ENCODE data around the gene FAM53B.
A peak's percentile ranks its signal among the peaks of the same experiment; 100 is the strongest.
"Not testable (repeated sequence)": the region's sequence is repeated elsewhere in the genome, so short reads cannot be mapped to it uniquely, and the experiment has no call there.

Gene FAM53B

GRCh38 chr10:124595143-124595883 lies 148.9 kb downstream of the FAM53B start:
- no peak overlapping the region for H3K27ac ChIP-seq
- DNase-seq (ENCODE audit: low read depth, low spot score), result no peak

GRCh38 chr10:124594240-124594639 lies 149.9 kb downstream of the FAM53B start:
- H3K27ac ChIP-seq, result no peak overlapping the region
- no peak for DNase-seq (ENCODE audit: low read depth, low spot score)

DNA sequence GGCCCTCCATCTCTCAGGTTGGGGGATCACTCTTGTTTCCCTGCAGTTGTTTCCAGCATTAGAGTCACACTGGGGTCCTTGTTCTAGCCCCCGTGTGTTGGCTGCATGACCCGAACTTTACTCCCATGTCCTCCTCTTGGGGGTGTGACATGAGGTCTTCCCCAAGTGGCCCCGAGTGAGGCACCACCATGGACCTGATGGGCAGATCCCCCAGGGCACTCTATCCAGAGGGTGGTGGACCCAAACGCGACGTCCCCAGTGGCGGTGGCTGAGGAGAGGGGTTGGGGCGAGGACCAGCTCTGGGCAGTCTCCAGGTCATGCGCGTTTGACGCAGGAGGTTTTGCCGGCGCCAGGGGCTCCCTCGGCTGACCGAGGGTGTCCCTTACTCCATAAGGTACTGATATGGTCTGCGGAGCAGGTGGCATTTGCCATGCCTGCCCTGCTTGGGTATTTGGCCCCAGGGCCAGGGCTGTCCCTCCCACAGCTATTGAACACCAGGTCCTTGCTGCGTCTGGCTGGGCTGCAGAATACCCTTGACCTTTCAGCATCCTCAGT lies 150.7 kb downstream of the FAM53B start:
- H3K27ac ChIP-seq, result no peak overlapping the region
- no peak for DNase-seq (ENCODE audit: low read depth, low spot score)

- DNase-seq (ENCODE audit: low read depth, low spot score), result no peak
- H3K27ac ChIP-seq, result no peak overlapping the region
These were observed 151.3 kb downstream of the FAM53B start for GRCh38 chr10:124592736-124593430.

GRCh38 chr10:124592101-124592500 lies 152.1 kb downstream of the FAM53B start:
- no peak overlapping the region for H3K27ac ChIP-seq
- no peak for DNase-seq (ENCODE audit: low read depth, low spot score)

- DNase-seq (ENCODE audit: low read depth, low spot score), result no peak
- no peak overlapping the region for H3K27ac ChIP-seq
These were observed 153.1 kb downstream of the FAM53B start for GRCh38 chr10:124591123-124591495.

GRCh38 chr10:124590216-124591122 lies 153.7 kb downstream of the FAM53B start:
- DNase-seq (ENCODE audit: low read depth, low spot score), result no peak
- H3K27ac ChIP-seq, result no peak overlapping the region

- DNase-seq (ENCODE audit: low read depth, low spot score), result no peak
- no peak overlapping the region for H3K27ac ChIP-seq
These were observed 154.6 kb downstream of the FAM53B start for GRCh38 chr10:124589491-124590041.

- DNase-seq (ENCODE audit: low read depth, low spot score), result peak; percentile 18
- H3K27ac ChIP-seq, result no peak overlapping the region
These were observed 155.3 kb downstream of the FAM53B start for GRCh38 chr10:124588736-124589490.

DNA sequence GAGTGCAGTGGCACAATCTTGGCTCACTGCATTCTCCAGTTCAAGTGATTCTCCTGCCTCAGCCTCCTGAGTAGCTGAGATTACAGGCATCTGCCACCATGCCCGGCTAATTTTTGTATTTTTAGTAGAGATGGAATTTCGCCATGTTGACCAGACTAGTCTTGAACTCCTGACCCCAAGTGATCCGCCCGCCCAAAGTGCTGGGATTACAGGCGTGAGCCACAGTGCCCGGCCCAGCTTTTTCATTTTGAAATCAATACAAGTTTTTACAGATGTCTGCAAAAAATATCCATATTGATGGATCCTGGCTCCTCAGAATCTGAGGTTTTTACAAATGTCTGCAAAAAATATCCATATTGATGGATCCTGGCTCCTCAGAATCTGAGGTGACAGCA lies 155.8 kb downstream of the FAM53B start:
- DNase-seq (ENCODE audit: low read depth, low spot score); H3K27ac ChIP-seq: not testable (repeated sequence)

DNA sequence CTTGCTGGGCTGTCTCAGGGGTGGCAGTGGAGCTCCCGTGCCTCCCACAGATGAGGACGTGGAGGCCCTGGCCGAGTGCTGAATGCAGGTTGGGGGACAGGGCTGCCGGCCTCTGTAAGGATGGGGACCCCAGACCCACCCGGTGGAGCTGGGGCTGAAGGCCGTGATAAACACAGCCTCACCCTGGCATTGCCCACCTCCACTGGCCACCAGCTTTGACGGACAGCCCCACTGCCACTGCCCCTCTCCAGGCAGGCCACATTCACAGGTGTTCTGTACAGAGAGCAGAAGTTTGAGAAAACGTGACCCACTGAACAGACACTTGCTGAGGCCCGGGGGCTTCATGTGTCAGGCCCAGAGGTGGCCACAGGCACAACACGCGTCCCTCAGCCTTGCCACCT lies 156.4 kb downstream of the FAM53B start:
- H3K27ac ChIP-seq, result no peak overlapping the region
- no peak for DNase-seq (ENCODE audit: low read depth, low spot score)

DNA sequence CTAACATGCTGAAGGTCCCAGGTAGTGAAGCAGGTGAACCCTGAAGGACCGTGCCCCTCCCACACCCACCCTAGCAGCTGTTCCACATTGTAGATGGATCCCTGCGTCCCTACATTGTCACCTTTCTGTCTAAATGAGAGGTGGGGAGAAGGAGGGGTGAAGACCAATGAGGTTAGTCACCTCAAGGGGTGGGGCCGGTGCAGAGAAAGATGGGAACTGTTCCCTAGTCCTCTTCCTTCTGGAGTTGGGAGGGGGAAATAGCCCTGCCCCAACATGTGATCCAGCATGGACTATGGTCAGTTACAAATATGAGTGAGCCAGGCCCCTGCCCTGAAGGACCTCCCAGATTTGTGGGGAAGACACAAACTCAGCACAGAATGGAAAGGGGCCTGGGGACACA lies 158.0 kb downstream of the FAM53B start:
- no peak overlapping the region for H3K27ac ChIP-seq

GRCh38 chr10:124579011-124579399 lies 165.2 kb downstream of the FAM53B start:
- H3K27ac ChIP-seq, result no peak overlapping the region
- peak; percentile 18 for DNase-seq (ENCODE audit: low read depth, low spot score)

More for the DNA sequence above, 158.0 kb downstream of the FAM53B start:
- no peak for DNase-seq (ENCODE audit: low read depth, low spot score)

DNA sequence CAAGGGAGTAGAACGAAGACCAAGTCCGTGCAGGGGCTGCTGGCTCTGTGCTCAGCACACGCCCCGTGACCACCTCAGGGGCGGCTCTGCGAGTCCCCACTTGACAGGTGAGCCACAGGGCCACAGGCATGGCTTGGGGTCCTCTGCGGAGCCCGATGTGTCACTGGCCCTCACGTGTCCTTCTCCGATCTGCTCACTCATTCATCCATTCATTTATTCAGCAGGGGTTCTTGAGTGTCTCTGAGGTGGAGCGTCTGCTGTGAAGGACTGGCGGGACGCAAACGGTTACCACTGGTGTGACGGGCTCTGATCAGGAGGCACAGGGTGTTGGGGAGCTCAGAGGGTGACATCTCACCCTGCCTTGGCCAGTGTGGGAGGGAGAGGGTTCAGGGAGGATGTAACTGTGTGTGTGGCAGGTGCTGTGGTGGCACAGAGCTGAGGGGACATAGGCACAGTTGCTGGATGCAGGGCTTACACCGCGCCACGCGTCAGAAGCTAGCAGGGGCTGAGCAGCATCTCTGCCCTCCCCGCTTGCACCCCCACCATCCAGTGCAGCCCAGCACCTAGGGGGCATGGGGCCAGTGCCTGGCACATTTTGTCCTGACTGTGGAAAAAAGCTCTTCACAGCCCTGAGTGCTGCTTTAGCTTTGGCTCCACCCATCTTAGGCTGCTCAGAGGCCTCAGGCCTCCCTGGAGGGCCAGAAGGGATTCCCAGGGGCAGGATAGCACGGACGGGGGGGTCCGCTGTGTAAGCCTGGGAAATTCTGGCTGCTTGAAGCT lies 165.8 kb downstream of the FAM53B start:
- DNase-seq (ENCODE audit: low read depth, low spot score), result no peak
- no peak overlapping the region for H3K27ac ChIP-seq

DNA sequence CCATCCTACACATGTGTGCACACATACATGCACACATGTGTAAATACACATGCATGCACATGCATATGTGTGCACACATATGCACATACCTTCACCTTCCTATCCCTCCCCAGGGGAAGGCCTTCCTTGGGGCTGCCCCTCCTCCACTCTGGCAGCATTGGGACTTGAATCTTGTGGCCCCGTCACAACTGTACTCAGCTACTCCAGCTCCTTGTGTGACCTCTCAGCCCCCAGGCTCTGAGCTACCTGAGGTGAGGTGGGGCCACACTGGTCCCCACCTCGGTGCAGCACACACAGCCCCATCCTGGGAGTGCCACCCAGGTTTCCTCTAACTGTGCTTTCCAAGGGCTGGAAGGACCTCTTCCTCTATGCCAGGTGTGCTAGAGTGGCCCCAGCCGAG lies 166.5 kb downstream of the FAM53B start:
- no peak overlapping the region for H3K27ac ChIP-seq
- no peak for DNase-seq (ENCODE audit: low read depth, low spot score)

- DNase-seq (ENCODE audit: low read depth, low spot score), result no peak
- H3K27ac ChIP-seq, result no peak overlapping the region
These were observed 167.4 kb downstream of the FAM53B start for GRCh38 chr10:124576526-124577420.

DNA sequence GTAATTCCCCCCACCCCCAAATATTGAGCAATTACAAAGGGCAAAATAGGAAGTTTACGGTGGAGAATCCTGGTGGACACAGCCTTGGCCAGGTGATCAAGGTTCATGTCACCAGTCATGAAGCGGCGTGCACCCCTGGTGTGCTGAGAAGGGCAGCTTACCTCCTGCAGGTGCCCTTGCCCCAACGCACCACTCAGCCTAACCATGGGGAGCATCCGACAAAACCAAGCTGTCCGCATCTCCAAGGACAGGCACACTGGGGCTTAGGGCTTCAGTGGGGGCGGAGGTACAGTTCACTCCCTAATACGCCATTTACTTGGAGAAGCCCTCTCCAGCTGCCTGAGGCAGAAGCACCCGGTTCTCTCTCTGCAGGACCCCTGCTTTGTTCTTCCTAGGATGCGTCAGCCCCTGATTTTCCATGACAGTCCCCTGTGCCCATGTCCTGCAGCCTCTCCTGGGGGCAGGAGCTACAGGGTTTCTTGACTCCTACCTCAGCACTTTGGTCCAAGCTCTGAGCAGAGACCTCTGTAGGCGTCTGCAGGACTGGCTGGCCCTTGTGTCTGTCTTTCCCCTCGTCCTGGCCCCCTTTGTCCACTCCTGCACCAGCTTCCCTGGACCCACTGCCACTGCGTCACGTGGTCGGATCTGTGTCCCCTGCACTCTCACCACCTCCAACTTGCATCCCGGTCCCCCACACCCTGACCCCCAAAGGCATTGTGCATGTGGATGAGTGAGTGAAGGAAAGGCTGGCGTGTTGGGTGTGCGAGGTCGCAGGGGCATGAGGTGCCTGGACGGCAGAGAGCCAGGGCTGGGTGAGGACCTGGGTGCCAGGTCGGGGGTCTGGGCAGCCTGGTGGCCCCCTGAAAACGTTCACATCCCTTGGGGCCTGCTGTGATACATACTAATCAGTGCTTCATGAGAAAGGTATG lies 168.8 kb downstream of the FAM53B start:
- DNase-seq (ENCODE audit: low read depth, low spot score), result no peak
- no peak overlapping the region for H3K27ac ChIP-seq
